ENCODE data around the gene RNU1-1. TPM values are rescaled to one million over a fixed set of nuclear protein-coding genes. Genes with fewer than 3 reads are reported as not detected.
"Not testable (repeated sequence)": the region's sequence is repeated elsewhere in the genome, so short reads cannot be mapped to it uniquely, and the experiment has no call there.

The RNU1-1 gene
- polyA plus RNA-seq (2012; ENCODE audit: insufficient read depth, insufficient read length): not detected

- peak within 1 kb of the TSS; percentile 51 for H3K4me3 ChIP-seq (ENCODE audit: low read length)
- peak; percentile 74 for DNase-seq (ENCODE audit: low read depth, low spot score)
Measured at GRCh38 chr1:16514107-16515055, at the start of gene RNU1-1. Gene RNU1-1, minus strand, starts transcription at chr1:16514285.

DNA sequence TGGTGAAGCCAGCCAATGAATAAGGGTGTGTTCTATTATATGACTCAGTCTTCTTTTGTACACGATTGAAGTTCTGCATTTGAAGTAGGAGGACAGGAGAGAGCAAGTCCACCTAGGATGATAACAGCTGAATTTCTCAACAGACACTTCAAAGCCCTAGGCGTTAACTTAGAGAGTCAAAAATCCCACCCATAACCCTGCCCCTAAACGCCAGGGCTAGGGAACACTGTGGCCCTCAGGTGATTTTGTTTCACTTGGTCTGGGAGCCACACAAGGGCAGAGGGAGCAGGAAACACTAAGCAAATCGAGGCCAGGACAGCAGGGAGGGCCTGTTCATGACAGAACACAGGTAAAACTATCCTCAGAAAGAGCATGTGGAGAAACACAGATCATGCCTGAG lies 47.0 kb upstream of the RNU1-1 start:
- not testable (repeated sequence) for H3K4me3 ChIP-seq (ENCODE audit: low read length); DNase-seq (ENCODE audit: low read depth, low spot score)

GRCh38 chr1:16560498-16560897 lies 46.4 kb upstream of the RNU1-1 start:
- DNase-seq (ENCODE audit: low read depth, low spot score): not testable (repeated sequence)

GRCh38 chr1:16559688-16560087 lies 45.6 kb upstream of the RNU1-1 start:
- H3K4me3 ChIP-seq (ENCODE audit: low read length); DNase-seq (ENCODE audit: low read depth, low spot score): not testable (repeated sequence)

More at GRCh38 chr1:16560498-16560897, 46.4 kb upstream of the RNU1-1 start:
- not testable (repeated sequence) for H3K4me3 ChIP-seq (ENCODE audit: low read length)

DNA sequence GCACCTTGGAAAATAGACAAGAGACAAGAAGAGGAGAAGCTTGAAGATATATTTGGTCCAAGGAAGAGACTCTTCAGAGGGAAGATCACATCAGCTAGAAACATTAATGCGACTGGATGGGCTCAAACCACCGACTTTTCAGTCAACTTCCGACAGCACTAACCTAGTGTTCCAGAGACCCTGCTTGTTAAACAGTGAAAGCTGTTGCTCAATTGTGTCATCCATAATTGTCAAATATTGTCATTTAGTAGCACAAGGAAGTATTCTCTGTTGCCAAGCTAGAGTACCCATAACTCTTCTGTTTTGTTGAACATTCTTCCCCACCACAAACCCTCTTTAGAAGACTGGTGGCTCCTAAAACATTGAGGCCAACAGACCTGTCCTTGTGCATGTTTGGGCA lies 42.9 kb upstream of the RNU1-1 start:
- H3K4me3 ChIP-seq (ENCODE audit: low read length); DNase-seq (ENCODE audit: low read depth, low spot score): not testable (repeated sequence)

DNA sequence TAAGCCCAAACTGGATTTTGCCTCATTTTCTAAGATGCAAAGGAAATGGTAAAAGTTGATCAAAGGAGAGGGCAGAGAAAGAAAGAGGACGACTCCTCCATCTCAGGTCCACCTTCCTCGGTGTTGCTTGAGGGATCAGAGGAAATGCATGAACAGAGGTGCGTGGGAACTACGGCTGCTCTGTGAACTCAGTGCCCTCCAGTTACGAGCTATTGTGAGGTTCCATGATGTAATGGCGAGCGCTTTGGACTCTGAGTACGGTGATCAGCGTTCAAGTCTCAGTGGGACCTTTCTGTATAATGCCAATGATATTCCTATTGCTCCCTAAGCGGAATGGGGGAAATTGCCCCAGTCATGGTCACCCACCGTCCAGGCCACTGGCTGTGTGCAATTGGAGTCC lies 39.2 kb upstream of the RNU1-1 start:
- not testable (repeated sequence) for DNase-seq (ENCODE audit: low read depth, low spot score); H3K4me3 ChIP-seq (ENCODE audit: low read length)

GRCh38 chr1:16550212-16550918 lies 36.3 kb upstream of the RNU1-1 start:
- not testable (repeated sequence) for H3K4me3 ChIP-seq (ENCODE audit: low read length)

DNA sequence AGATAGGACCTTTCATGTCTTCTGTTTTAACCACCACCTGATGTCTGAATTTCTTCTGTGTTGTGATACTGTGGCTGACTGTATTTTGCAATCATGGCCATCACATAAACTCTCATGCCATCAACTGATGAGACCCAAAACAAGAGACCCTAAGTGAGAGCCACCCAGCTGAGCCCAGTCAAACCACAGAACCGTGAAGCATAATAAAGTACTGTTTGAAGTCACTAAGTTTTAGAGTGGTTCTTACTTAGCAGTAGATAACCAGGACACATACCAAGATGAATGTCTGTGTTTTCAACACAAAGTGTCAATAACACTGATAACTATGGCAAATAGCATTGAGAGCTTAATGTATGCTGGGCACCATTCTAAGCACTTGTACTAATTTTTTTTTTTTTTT lies 35.5 kb upstream of the RNU1-1 start:
- not testable (repeated sequence) for H3K4me3 ChIP-seq (ENCODE audit: low read length)

More at GRCh38 chr1:16550212-16550918, 36.3 kb upstream of the RNU1-1 start:
- DNase-seq (ENCODE audit: low read depth, low spot score): not testable (repeated sequence)

DNA sequence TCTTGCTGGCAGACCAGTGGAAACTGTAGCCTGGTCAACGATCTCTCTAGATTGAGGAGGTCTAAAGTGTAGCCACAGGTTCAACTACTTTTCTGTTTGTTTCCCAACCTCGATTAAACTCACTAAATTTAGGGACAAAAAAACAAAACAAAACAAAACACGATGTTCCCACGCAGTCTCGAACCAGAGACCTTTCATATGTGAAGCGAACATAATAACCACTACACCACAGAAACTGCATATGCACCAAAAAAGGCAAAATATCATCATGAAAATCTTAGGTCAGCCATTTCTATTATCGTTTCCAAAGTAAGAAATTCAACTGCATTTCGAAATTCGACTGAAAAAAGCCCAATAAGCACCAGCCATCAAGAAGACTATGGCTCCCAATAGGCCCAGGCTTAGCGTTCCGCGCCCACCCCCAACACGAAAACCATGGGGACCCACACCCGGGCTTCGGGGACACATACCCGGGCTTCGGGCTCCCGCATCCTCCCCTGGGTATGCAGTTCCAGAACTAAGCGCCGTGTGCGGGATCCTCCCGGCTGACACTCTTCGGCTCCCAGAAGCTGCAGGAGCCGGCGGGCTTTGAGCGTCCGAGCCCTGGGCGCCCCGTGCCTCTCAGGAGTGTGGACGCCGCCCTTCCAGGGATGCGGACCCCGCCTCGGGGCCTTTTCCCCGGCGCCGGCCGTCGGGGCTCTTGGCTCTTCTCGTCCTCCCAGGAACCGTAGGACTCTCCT lies 33.6 kb upstream of the RNU1-1 start:
- H3K4me3 ChIP-seq (ENCODE audit: low read length); DNase-seq (ENCODE audit: low read depth, low spot score): not testable (repeated sequence)

More for the DNA sequence above, 35.5 kb upstream of the RNU1-1 start:
- not testable (repeated sequence) for DNase-seq (ENCODE audit: low read depth, low spot score)

GRCh38 chr1:16545682-16546095 lies 31.6 kb upstream of the RNU1-1 start:
- DNase-seq (ENCODE audit: low read depth, low spot score): peak; percentile 74

GRCh38 chr1:16540421-16540893 lies 26.4 kb upstream of the RNU1-1 start:
- H3K4me3 ChIP-seq (ENCODE audit: low read length); DNase-seq (ENCODE audit: low read depth, low spot score): not testable (repeated sequence)

More at GRCh38 chr1:16545682-16546095, 31.6 kb upstream of the RNU1-1 start:
- not testable (repeated sequence) for H3K4me3 ChIP-seq (ENCODE audit: low read length)

DNA sequence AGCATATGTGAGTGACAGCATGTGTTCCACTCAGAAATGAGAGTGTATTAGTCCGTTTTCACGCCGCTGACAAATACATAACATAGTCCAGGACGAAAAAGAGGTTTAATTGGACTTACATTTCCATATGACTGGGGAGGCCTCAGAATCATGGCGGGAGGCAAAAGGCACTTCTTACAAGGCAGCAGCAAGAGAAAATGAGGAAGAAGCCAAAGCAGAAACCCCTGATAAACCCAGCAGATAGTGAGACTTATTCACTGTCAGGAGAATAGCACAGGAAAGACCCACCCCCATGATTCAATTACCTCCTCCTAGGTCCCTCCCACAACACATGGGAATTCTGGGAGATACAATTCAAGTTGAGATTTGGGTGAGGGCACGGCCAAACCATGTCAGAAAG lies 23.4 kb upstream of the RNU1-1 start:
- DNase-seq (ENCODE audit: low read depth, low spot score); H3K4me3 ChIP-seq (ENCODE audit: low read length): not testable (repeated sequence)

GRCh38 chr1:16536796-16537195 lies 22.7 kb upstream of the RNU1-1 start:
- not testable (repeated sequence) for DNase-seq (ENCODE audit: low read depth, low spot score)

DNA sequence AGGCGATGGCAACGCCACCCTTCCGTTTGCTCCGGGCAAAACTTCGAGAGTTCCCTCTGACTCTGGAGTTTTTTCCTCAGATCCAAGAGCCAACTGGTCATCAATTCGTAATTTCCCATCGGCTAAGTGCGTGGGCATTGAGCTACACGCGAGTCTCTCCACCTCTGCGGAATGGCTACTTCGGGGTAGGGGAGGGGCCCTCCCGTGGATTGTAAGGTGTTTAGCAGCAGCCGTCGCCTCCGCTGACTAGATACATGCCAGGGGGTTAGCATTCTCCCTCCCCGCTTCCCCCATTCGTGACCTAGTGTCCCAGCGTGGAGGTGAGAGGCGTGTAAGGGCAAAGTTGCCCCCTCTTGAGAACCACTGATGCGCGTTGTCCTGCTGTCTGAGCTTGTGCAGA lies 21.8 kb upstream of the RNU1-1 start:
- DNase-seq (ENCODE audit: low read depth, low spot score); H3K4me3 ChIP-seq (ENCODE audit: low read length): not testable (repeated sequence)

More at GRCh38 chr1:16536796-16537195, 22.7 kb upstream of the RNU1-1 start:
- not testable (repeated sequence) for H3K4me3 ChIP-seq (ENCODE audit: low read length)

- not testable (repeated sequence) for DNase-seq (ENCODE audit: low read depth, low spot score); H3K4me3 ChIP-seq (ENCODE audit: low read length)
Measured at GRCh38 chr1:16535487-16535886, 21.4 kb upstream of the RNU1-1 start.

- DNase-seq (ENCODE audit: low read depth, low spot score); H3K4me3 ChIP-seq (ENCODE audit: low read length): not testable (repeated sequence)
Measured at GRCh38 chr1:16534829-16535456, 20.9 kb upstream of the RNU1-1 start.

DNA sequence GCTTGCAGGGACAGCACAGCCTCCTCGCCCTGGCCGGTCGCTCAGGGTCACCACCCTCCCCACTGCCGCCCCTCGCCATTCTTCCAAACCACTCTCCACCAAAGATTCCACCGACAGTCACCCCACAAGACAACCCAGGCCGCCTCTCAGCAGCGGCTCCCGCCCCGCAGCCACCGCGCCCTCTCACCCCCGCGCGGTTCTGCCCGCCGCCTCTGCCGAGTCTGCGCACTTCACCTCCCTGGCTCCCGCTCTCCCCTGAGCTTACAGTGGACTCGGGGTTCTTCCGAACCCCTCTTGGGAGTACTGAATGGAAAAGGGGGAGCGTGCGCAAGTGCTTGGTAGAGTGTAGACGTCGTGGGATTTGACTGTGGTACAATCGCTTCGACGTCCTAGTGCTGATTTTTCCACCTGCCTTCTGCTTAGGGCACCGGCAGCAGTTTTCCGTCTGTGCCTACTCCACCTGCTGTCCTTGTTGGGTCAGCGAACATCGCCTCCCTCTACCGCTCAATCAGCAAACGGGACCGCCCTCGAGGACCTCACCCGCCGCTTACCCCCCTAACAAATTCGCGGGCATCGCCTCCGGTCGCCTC lies 20.2 kb upstream of the RNU1-1 start:
- not testable (repeated sequence) for DNase-seq (ENCODE audit: low read depth, low spot score); H3K4me3 ChIP-seq (ENCODE audit: low read length)

Data from Jurkat, Clone E6-1 (cell line).